SK-N-MC (cell line): ENCODE data around the gene ADH1C.

ENCODE experiments used
- EZH2 ChIP-seq: fragments of 200-600 bp; sonication (generic); IDR thresholded peaks from one replicate; pipeline ENCODE4 v1.6.1; 2017; ENCODE audit warnings: antibody characterized with exemption
- POLR2AphosphoS5 ChIP-seq: IDR thresholded peaks from 2 replicates; pipeline ENCODE4 v1.6.1; 2012; ENCODE audit warnings: mild to moderate bottlenecking, low read depth, low read length, borderline replicate concordance

GRCh38 chr4:99341426-99341825 is 11.1 kb downstream of the ADH1C start:
- TF ChIP-seq POLR2AphosphoS5 (no peak), EZH2 (no peak)
